ENCODE results near the gene RAB11A.

- TF ChIP-seq CTCF (IDR thresholded peaks at IDR 0.05) (no peak), ARID4B (CRISPR knock-in tag; IDR thresholded peaks at IDR 0.05; ENCODE audit: borderline replicate concordance) (no peak), ATF2 (CRISPR knock-in tag; IDR thresholded peaks at IDR 0.05; ENCODE audit: borderline replicate concordance, low read depth) (no peak), TEAD1 (CRISPR knock-in tag; IDR thresholded peaks at IDR 0.05) (no peak), ZNF121 (CRISPR knock-in tag; IDR thresholded peaks at IDR 0.05) (no peak), AFF4 (CRISPR knock-in tag; IDR thresholded peaks at IDR 0.05; ENCODE audit: borderline replicate concordance) (no peak), E2F5 (CRISPR knock-in tag; IDR thresholded peaks at IDR 0.05) (no peak), CREB1 (CRISPR knock-in tag; IDR thresholded peaks at IDR 0.05) (no peak)
These were observed 40.5 kb downstream of the RAB11A start for GRCh38 chr15:65909831-65910230.

All from WTC11 (cell line).